Endothelial cell of umbilical vein (primary cell): ENCODE measurements around the gene CNOT1. TPM values are rescaled to one million over a fixed set of nuclear protein-coding genes. Genes with fewer than 3 reads are reported as not detected.

ENCODE experiments used
- BruUV-seq: library from RNA; stranded (reverse); fragments of 400-500 nt; replicated peaks from 2 replicates; lab custom pipeline; 2021; lab: Mats Ljungman, UMichigan
- CTCF ChIA-PET: fragments of 300-600, 350-600 bp; sonication (Branson Sonifier 250); formaldehyde crosslinking; loops from one replicate; lab custom pipeline; 2021; ENCODE audit warnings: antibody characterized with exemption, inconsistent platforms; lab: Charles Lee
- POLR2A ChIA-PET: fragments of 300-600, 350-600 bp; sonication (Branson Sonifier 250); formaldehyde crosslinking; loops from one replicate; lab custom pipeline; 2021; ENCODE audit warnings: antibody characterized with exemption, inconsistent platforms; lab: Charles Lee
- DNase-seq: peaks from one replicate; pipeline ENCODE4 v3.0.0-alpha.2; 2011; ENCODE audit warnings: low read depth, low spot score
- FAIRE-seq: peaks from 2 replicates; lab custom pipeline; 2011; peaks lifted over from hg19 to GRCh38; lab: Jason Lieb, UNC
- H2AFZ ChIP-seq: 2 replicates; pipeline ENCODE4 v1.6.0; 2012; ENCODE audit warnings: low read depth, low read length, control low read depth, inconsistent platforms
- H3K27ac ChIP-seq: 2 replicates; pipeline ENCODE4 v1.5.1; 2011; ENCODE audit warnings: low read depth, mild to moderate bottlenecking, control low read depth, low read length, moderate library complexity; ENCODE audit not compliant: insufficient read depth
- H3K27me3 ChIP-seq, 2 experiments: 2 replicates each; pipeline versions ENCODE4 v1.6.0 to v1.6.1; 2011; ENCODE audit warnings: low read length in 2 of 2, mixed read lengths in 1 of 2; ENCODE audit not compliant: control insufficient read depth in 2 of 2, insufficient read depth in 2 of 2
- H3K36me3 ChIP-seq, 2 experiments: 2 replicates in 1 of 2; 3 replicates in 1 of 2; pipeline ENCODE4 v1.5.1; 2011; ENCODE audit warnings: low read length in 2 of 2, mild to moderate bottlenecking in 1 of 2, moderate library complexity in 1 of 2; ENCODE audit not compliant: control insufficient read depth in 2 of 2, insufficient read depth in 2 of 2; ENCODE audit errors: extremely low read depth in 1 of 2
- H3K4me1 ChIP-seq: 3 replicates; pipeline ENCODE4 v1.5.1; 2011; ENCODE audit warnings: mild to moderate bottlenecking, low read length; ENCODE audit not compliant: control insufficient read depth, insufficient read depth; ENCODE audit errors: extremely low read depth
- H3K4me2 ChIP-seq: 2 replicates; pipeline ENCODE4 v1.6.1; 2011; ENCODE audit warnings: low read length, control low read depth, mixed read lengths; ENCODE audit not compliant: insufficient read depth
- H3K4me3 ChIP-seq, 3 experiments: fragments of 200-600 bp in 1 of 3; sonication (generic), shearing (Covaris generic) in 1 of 3; replicated peaks in 1 of 3; 2 replicates each; pipeline ENCODE4 v1.5.1; 2011 to 2016; ENCODE audit warnings: control low read depth in 3 of 3, low read length in 3 of 3, mild to moderate bottlenecking in 2 of 3, inconsistent platforms in 1 of 3, low read depth in 1 of 3, moderate library complexity in 1 of 3; ENCODE audit not compliant: insufficient read depth in 1 of 3
- H3K79me2 ChIP-seq: 2 replicates; pipeline ENCODE4 v1.6.0; 2012; ENCODE audit warnings: low read length, inconsistent platforms; ENCODE audit not compliant: control insufficient read depth, insufficient read depth
- H3K9ac ChIP-seq: replicated peaks from 2 replicates; pipeline ENCODE3; 2011; ENCODE audit warnings: low read length, control low read depth; ENCODE audit not compliant: insufficient read depth; ENCODE audit errors: extremely low read depth
- H3K9me1 ChIP-seq: replicated peaks from 3 replicates; pipeline ENCODE4 v1.6.0; 2011; ENCODE audit warnings: mild to moderate bottlenecking, low read length; ENCODE audit not compliant: control insufficient read depth, insufficient read depth; ENCODE audit errors: extremely low read depth
- H3K9me3 ChIP-seq: replicated peaks from 2 replicates; pipeline ENCODE4 v1.5.1; 2012; ENCODE audit warnings: low read length, inconsistent platforms; ENCODE audit not compliant: control insufficient read depth, insufficient read depth
- H4K20me1 ChIP-seq: replicated peaks from 2 replicates; pipeline ENCODE3; 2011; ENCODE audit warnings: mild to moderate bottlenecking, low read length; ENCODE audit not compliant: control insufficient read depth, insufficient read depth; ENCODE audit errors: extremely low read depth
- POLR2A ChIP-seq: IDR thresholded peaks from 2 replicates; pipeline ENCODE4 v1.6.1; 2012; ENCODE audit warnings: low read depth, mild to moderate bottlenecking, control low read depth, low read length
- dilution Hi-C: fragments of 300-500 bp; cut with MboI; formaldehyde crosslinking; loops from one replicate; pipeline ENCODE4 v1.15.0; 2019; ENCODE audit warnings: low sequenced_read_pairs; ENCODE audit not compliant: extremely low pct_ligation_motif_present
- intact Hi-C: fragments of 100-400 bp; cut with micrococcal nuclease; formaldehyde crosslinking; loops from one replicate; pipeline ENCODE4 v1.10.0; 2022
- polyA plus RNA-seq, 4 experiments: library from polyadenylated mRNA; depleted of rRNA in 3 of 4; stranded (reverse) in 3 of 4; unstranded in 1 of 4; fragments of >200 nt; gene quantifications; 2 replicates each; pipeline versions ENCODE4 v1.2.1 to v1.2.3, GENCODE V29; 2011 to 2012; ENCODE audit warnings: missing spikeins in 1 of 4
- total RNA-seq: library from RNA; stranded (reverse); gene quantifications from 2 replicates; pipeline ENCODE4 v1.2.3, GENCODE V29; 2021
- TF ChIP-seq, protein P1 (sequence below), 2 donors: IDR thresholded peaks; 1 replicate in 1 of 2; 2 replicates in 1 of 2; pipeline ENCODE4 v1.5.1; 2011; ENCODE audit warnings: low read length in 2 of 2, mild to moderate bottlenecking in 2 of 2, moderate library complexity in 2 of 2, control low read depth in 1 of 2, inconsistent platforms in 1 of 2, low read depth in 1 of 2; ENCODE audit not compliant: insufficient read depth in 1 of 2; ENCODE audit errors: extremely low read depth in 1 of 2
- TF ChIP-seq, protein P2 (sequence below): IDR thresholded peaks from 2 replicates; pipeline ENCODE4 v1.6.1; 2011; ENCODE audit not compliant: insufficient read depth, insufficient read length

The CNOT1 gene
- total and polyA plus RNA-seq, 2 donors (not counting 3 experiments of a cell fraction or from before 2014, with no cell fraction given) = 142 to 151 TPM

DNA sequence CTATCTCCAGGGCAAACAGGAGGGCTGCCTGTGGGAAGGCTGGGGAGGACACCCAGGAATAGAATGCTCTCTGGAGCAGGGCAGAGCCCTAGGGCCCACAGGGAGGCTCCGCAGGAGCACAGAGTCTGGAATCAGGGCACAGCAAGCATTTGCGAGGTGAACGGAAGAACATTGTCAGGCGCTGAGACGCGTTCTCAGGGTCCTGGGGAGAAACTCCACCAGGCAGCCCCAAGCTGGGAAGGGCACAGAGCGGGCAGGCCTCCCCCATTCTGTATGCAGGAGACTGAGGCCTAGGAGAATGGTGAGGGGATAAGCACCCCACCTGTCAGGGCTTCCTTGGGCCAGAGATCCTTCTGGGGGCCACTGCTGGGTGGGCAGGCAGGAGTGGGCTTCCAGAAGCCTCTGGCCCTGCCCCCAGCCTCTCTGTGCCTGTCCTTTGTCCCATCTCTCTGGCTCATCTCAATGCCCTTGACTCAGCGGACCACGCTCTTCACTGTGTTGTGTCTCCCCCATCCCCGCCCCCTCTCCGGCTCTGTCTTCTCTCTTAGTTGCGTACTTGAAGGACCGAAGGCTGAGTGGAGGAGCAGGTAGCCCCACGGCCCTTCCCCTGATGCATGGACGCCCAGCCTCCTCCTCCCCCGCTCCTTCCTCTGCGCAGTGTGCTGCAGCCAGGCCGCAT is 119.4 kb downstream of the CNOT1 start:
- no peak overlapping the region for H3K27ac ChIP-seq
- intact Hi-C loops (no loop called here), dilution Hi-C loops (no loop called here)
- no peaks in the 10 kb centered on the region for H3K27me3 ChIP-seq
- H3K36me3 ChIP-seq = peaks cover 0 to 30% of the 10 kb centered on the region in 2 experiments
- H3K9me1 ChIP-seq = no peaks in the 10 kb centered on the region
- FAIRE-seq (no peak), DNase-seq (no peak)
- CTCF ChIA-PET = interaction anchor here (0.8 to 6.8 kb wide), 4 partner anchors 142 to 246 kb away, joined by 3 to 73 read pairs (median 32); no protein-coding TSS in a partner anchor
- TF ChIP-seq, protein P1, sequence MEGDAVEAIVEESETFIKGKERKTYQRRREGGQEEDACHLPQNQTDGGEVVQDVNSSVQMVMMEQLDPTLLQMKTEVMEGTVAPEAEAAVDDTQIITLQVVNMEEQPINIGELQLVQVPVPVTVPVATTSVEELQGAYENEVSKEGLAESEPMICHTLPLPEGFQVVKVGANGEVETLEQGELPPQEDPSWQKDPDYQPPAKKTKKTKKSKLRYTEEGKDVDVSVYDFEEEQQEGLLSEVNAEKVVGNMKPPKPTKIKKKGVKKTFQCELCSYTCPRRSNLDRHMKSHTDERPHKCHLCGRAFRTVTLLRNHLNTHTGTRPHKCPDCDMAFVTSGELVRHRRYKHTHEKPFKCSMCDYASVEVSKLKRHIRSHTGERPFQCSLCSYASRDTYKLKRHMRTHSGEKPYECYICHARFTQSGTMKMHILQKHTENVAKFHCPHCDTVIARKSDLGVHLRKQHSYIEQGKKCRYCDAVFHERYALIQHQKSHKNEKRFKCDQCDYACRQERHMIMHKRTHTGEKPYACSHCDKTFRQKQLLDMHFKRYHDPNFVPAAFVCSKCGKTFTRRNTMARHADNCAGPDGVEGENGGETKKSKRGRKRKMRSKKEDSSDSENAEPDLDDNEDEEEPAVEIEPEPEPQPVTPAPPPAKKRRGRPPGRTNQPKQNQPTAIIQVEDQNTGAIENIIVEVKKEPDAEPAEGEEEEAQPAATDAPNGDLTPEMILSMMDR (IDR thresholded peaks at IDR 0.05; ENCODE audit: extremely low read depth in 1 of 2, insufficient read depth in 1 of 2, low read depth in 1 of 2, low read length in 2 of 2) = no peak
- peak; percentile 11 for TF ChIP-seq POLR2A
- BruUV-seq = no TSS peak
- POLR2A ChIA-PET = no interaction called here
- H2AFZ ChIP-seq = no peak overlapping the region
- H3K79me2 ChIP-seq = no peaks in the 10 kb centered on the region
- peaks cover 6% of the 10 kb centered on the region for H3K4me1 ChIP-seq
- H3K4me3 ChIP-seq = no peak overlapping the region
- no peak overlapping the region for H3K4me2 ChIP-seq
- no peaks in the 10 kb centered on the region for H4K20me1 ChIP-seq
- H3K9ac ChIP-seq = no peak overlapping the region
- H3K9me3 ChIP-seq = no peaks in the 10 kb centered on the region

DNA sequence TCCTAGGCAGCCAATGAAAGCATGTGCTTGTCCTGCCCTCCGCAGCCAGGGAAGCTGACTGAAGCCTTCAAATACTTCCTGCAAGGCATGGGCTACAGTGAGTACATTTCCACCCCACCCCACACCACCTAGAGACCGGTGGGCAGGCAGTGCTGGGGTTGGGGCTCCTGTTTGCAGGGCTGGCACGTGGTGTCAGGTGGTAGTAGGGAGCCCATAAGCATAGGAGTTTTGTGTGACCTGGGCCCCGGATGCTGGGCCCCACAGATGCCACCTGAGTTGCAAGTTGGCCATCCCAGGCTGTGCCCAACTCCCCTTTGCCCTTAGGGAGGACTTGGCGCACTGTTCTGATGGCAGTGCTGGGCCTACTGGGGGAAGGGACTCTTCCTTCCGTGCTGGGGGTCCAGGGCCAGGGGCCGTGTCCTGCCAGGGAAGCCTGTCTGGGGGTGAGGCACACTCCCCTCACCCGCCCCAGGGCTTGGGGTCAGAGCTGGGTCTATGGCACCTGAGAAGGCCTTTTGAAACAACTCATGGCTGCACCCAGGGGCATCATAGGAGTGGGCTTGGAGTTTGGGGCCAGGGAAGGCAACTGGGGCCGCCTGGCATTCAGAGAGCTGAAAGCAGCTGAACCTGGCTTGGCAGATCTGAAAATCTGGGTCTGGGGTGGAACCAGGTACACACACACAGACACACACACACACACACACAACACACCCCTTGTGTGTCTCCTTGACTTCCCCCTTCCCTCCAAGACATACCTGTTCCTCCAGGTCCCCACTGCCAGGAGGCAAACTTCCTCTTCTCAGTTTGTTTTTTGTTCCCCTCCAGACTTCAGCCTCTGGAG is 120.2 kb downstream of the CNOT1 start:
- POLR2A ChIA-PET = no interaction called here
- Histone ChIP-seq H3K4me3 (no peak overlapping the region), H3K9me1 (no peaks in the 10 kb centered on the region), H3K4me2 (no peak overlapping the region), H3K36me3 (peaks cover 0 to 31% of the 10 kb centered on the region in 2 experiments), H3K4me1 (no peaks in the 10 kb centered on the region), H2AFZ (no peak overlapping the region), H3K27me3 (no peaks in the 10 kb centered on the region), H3K79me2 (no peaks in the 10 kb centered on the region), H3K9me3 (no peaks in the 10 kb centered on the region), H4K20me1 (no peaks in the 10 kb centered on the region), H3K9ac (no peak overlapping the region), H3K27ac (no peak overlapping the region)
- no TSS peak for BruUV-seq
- FAIRE-seq (no peak), DNase-seq (no peak)
- CTCF ChIA-PET = interaction anchor here (1.2 to 6.8 kb wide), 2 partner anchors 152 to 247 kb away, joined by 6 to 73 read pairs; no protein-coding TSS in a partner anchor
- TF ChIP-seq, protein P2, sequence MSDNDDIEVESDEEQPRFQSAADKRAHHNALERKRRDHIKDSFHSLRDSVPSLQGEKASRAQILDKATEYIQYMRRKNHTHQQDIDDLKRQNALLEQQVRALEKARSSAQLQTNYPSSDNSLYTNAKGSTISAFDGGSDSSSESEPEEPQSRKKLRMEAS = no peak
- TF ChIP-seq POLR2A = peak; percentile 2
- intact Hi-C loops (no loop called here), dilution Hi-C loops (no loop called here)
